Activated naive CD4-positive, alpha-beta T cell treated with anti-CD3 and anti-CD28 coated beads, Interleukin-2, amount 10 ng/mL, durations not matched to agents 7 days and 5 days (primary cell): ENCODE measurements around the gene IMP3.
"Not testable (repeated sequence)": the region's sequence is repeated elsewhere in the genome, so short reads cannot be mapped to it uniquely, and the experiment has no call there.

Source experiments
- CTCF ChIA-PET: fragments of 350-600 bp; sonication (Branson Sonifier 250); formaldehyde crosslinking; loops from one replicate; lab custom pipeline; 2021; ENCODE audit warnings: antibody characterized with exemption; lab: Charles Lee
- DNase-seq: peaks from one replicate; pipeline ENCODE4 v3.0.0-alpha.2; 2020
- H3K27ac Mint-ChIP-seq: one replicate; pipeline ENCODE4 v1.8.0; 2021; ENCODE audit warnings: mild to moderate bottlenecking, moderate library complexity, mixed read lengths
- H3K27me3 Mint-ChIP-seq: one replicate; pipeline ENCODE4 v1.8.0; 2021; ENCODE audit warnings: mild to moderate bottlenecking, mixed read lengths
- H3K36me3 Mint-ChIP-seq: one replicate; pipeline ENCODE4 v1.8.0; 2021; ENCODE audit warnings: mixed read lengths
- H3K4me1 Mint-ChIP-seq: one replicate; pipeline ENCODE4 v1.8.0; 2021; ENCODE audit warnings: mixed read lengths
- H3K4me3 Mint-ChIP-seq: one replicate; pipeline ENCODE4 v1.8.0; 2021; ENCODE audit warnings: mild to moderate bottlenecking, moderate library complexity, mixed read lengths
- H3K9me3 Mint-ChIP-seq: one replicate; pipeline ENCODE4 v1.8.0; 2021; ENCODE audit warnings: mixed read lengths

IMP3 gene

DNA sequence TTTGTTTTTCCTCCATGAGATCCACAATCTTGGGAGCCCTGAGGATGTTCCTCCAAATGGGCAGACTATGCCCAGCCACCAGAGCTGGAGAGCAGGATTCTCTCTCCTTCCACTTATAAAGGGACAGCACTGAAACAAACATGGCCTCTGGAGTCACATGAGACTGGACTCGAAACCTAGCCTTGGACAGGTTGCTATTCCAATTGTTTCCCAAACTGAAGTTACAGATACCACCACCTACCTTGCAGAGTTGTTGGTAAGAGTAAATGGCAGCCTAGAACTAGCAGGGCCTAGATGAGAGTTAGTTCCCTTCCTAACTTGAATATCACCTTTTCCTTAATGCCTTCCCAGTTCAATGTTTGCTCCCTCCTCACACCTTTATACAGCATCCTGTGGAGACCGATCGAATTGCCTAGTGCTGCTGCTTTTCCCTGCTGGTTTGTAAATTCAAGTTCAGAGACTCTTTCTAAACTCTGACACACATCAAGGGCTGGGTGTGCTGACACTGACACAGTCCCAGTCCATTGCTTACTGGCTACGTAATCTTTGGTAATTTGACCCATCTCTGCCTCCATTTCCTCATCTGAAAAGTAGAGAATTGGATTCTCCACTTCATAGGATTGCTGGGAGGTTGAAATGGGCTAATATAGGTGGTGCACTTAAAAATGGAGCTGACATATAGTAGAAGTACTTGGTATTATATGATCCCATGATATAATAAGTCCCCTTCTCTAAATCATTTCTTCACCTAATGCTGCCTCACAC lies 2.6 kb downstream of the IMP3 start:
- Mint-ChIP-seq H3K4me3 (peak overlapping the region; percentile 96), H3K27ac (peak overlapping the region; percentile 15), H3K4me1 (peaks cover 46% of the 10 kb centered on the region), H3K36me3 (peaks cover 25% of the 10 kb centered on the region), H3K9me3 (no peaks in the 10 kb centered on the region), H3K27me3 (no peaks in the 10 kb centered on the region)
- no peak for DNase-seq
- CTCF ChIA-PET = interaction anchor here (1.0 to 6.2 kb wide), 6 partner anchors 10 to 268 kb away, joined by 4 to 61 read pairs (median 15); partner anchors contain the start of genes MAN2C1, PTPN9, SNUPN and SNX33

- Mint-ChIP-seq H3K4me3 (no peak overlapping the region), H3K27ac (peak overlapping the region; percentile 14), H3K4me1 (peaks cover 40% of the 10 kb centered on the region), H3K36me3 (peaks cover 25% of the 10 kb centered on the region), H3K9me3 (no peaks in the 10 kb centered on the region), H3K27me3 (no peaks in the 10 kb centered on the region)
- CTCF ChIA-PET = interaction anchor here (0.8 to 0.9 kb wide), 2 partner anchors 38 to 127 kb away, joined by 3 to 4 read pairs; no protein-coding TSS in a partner anchor
- no peak for DNase-seq
Observed at GRCh38 chr15:75636026-75636425, 4.0 kb downstream of the IMP3 start.

DNA sequence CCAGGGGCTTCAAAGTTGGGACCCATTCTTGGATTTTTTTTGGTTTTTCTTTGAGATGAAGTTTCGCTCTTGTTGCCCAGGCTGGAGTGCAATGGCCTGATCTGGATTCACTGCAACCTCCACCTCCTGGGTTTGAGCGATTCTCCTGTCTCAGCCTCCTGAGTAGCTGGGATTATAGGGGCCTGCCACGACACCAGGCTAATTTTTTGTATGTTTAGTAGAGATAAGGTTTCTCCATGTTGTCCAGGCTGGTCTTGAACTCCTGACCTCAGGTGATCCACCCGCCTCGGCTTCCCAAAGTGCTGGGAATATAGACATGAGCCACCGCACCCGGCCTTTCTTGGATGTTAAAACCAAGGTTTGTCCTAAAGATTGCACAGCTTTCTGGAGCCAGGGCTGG lies 6.1 kb downstream of the IMP3 start:
- H3K9me3 Mint-ChIP-seq, H3K27me3 Mint-ChIP-seq, CTCF ChIA-PET, H3K4me3 Mint-ChIP-seq, H3K27ac Mint-ChIP-seq, DNase-seq: not testable (repeated sequence)
- H3K4me1 Mint-ChIP-seq = peaks cover 33% of the 10 kb centered on the region
- H3K36me3 Mint-ChIP-seq = peaks cover 18% of the 10 kb centered on the region

- peaks cover 21% of the 10 kb centered on the region for H3K4me1 Mint-ChIP-seq
- no peak overlapping the region for H3K4me3 Mint-ChIP-seq
- no peak for DNase-seq
- no peaks in the 10 kb centered on the region for H3K27me3 Mint-ChIP-seq
- H3K27ac Mint-ChIP-seq = no peak overlapping the region
- CTCF ChIA-PET = no interaction called here
- peaks cover under 1% of the 10 kb centered on the region for H3K36me3 Mint-ChIP-seq
- H3K9me3 Mint-ChIP-seq = no peaks in the 10 kb centered on the region
Observed at GRCh38 chr15:75631935-75632334, 8.1 kb downstream of the IMP3 start.

- peak within 1 kb of the TSS; percentile 87 for H3K4me3 Mint-ChIP-seq
- peaks cover 50% of the 10 kb centered on the region for H3K4me1 Mint-ChIP-seq
- CTCF ChIA-PET = interaction anchor here (0.6 to 3.2 kb wide), 6 partner anchors 12 to 597 kb away, joined by 3 to 15 read pairs (median 4); partner anchors contain the start of genes IMP3 and PTPN9
- peak; percentile 97 for DNase-seq
- H3K27me3 Mint-ChIP-seq = no peaks in the 10 kb centered on the region
- H3K36me3 Mint-ChIP-seq = peaks cover 11% of the 10 kb centered on the region
- H3K9me3 Mint-ChIP-seq = no peaks in the 10 kb centered on the region
- peak within 1 kb of the TSS; percentile 97 for H3K27ac Mint-ChIP-seq
Observed at GRCh38 chr15:75625542-75626347, 14.3 kb downstream of the IMP3 start, which contains the start of gene SNUPN. SNUPN (minus strand) TSS chr15:75625725; CDS start chr15:75621051, 4,674 bp downstream.

GRCh38 chr15:75622505-75622904 lies 17.5 kb downstream of the IMP3 start:
- no peak for DNase-seq
- H3K4me1 Mint-ChIP-seq = peaks cover 55% of the 10 kb centered on the region
- no peaks in the 10 kb centered on the region for H3K27me3 Mint-ChIP-seq
- peak overlapping the region; percentile 78 for H3K27ac Mint-ChIP-seq
- H3K36me3 Mint-ChIP-seq = peaks cover 29% of the 10 kb centered on the region
- no peaks in the 10 kb centered on the region for H3K9me3 Mint-ChIP-seq
- H3K4me3 Mint-ChIP-seq = no peak overlapping the region
- CTCF ChIA-PET = no interaction called here

- no peak for DNase-seq
- Mint-ChIP-seq H3K27me3 (no peaks in the 10 kb centered on the region), H3K4me3 (peak overlapping the region; percentile 8), H3K36me3 (peaks cover 39% of the 10 kb centered on the region), H3K9me3 (no peaks in the 10 kb centered on the region), H3K4me1 (peaks cover 42% of the 10 kb centered on the region), H3K27ac (peak overlapping the region; percentile 49)
- CTCF ChIA-PET = interaction anchor here (0.6 to 1.7 kb wide), 3 partner anchors 23 to 107 kb away, joined by 3 to 8 read pairs (median 4); partner anchors contain the start of gene PTPN9
Observed at GRCh38 chr15:75620841-75621391, 19.1 kb downstream of the IMP3 start.

DNA sequence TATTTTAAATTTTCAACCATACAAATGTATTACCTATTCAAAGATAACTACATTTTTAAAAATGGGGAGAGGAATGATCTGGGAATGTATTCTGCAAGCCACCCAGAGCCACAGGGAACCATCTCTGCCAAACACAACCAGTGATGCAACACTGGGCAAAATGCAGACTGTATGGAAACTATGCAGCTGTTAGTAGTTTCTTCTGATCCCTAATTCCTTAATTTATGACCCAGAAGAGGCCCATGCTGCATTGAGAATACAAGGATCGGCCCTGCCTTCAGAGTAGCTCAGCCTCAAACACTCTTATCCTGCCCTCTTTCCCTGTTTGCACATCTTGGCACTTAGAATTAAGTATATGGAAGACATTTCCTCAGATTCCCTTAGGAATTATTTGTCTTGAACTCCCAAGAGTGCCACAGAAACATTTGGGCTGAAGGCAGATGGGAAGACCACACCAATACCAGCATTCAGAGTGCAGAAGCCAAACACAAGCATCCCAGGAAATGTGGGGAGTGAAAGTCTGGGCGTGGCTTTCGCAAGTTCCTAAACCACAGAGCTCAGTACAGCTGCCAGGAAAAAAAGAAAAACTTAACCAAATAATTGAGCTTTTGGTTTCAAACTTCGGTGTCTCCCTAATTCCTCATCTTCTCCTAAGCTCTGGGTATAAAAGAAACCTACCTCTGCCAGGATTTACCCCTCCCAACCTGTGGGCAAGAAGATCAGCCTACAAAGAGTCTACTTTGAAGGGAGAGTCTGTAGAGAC lies 19.8 kb downstream of the IMP3 start:
- no peaks in the 10 kb centered on the region for H3K9me3 Mint-ChIP-seq
- DNase-seq = no peak
- H3K4me1 Mint-ChIP-seq = peaks cover 42% of the 10 kb centered on the region
- CTCF ChIA-PET = interaction anchor here (0.6 to 1.7 kb wide), 3 partner anchors 22 to 106 kb away, joined by 3 to 8 read pairs (median 4); partner anchors contain the start of gene PTPN9
- H3K4me3 Mint-ChIP-seq = no peak overlapping the region
- peak overlapping the region; percentile 29 for H3K27ac Mint-ChIP-seq
- H3K27me3 Mint-ChIP-seq = no peaks in the 10 kb centered on the region
- peaks cover 43% of the 10 kb centered on the region for H3K36me3 Mint-ChIP-seq

GRCh38 chr15:75616766-75617165 lies 23.3 kb downstream of the IMP3 start:
- H3K9me3 Mint-ChIP-seq = no peaks in the 10 kb centered on the region
- H3K27me3 Mint-ChIP-seq = no peaks in the 10 kb centered on the region
- no peak for DNase-seq
- CTCF ChIA-PET = interaction anchor here (0.7 kb wide), 1 partner anchor 249 kb away, joined by 3 read pairs; no protein-coding TSS in a partner anchor
- H3K4me3 Mint-ChIP-seq = no peak overlapping the region
- H3K4me1 Mint-ChIP-seq = peaks cover 22% of the 10 kb centered on the region
- H3K36me3 Mint-ChIP-seq = peaks cover 58% of the 10 kb centered on the region
- H3K27ac Mint-ChIP-seq = no peak overlapping the region

DNA sequence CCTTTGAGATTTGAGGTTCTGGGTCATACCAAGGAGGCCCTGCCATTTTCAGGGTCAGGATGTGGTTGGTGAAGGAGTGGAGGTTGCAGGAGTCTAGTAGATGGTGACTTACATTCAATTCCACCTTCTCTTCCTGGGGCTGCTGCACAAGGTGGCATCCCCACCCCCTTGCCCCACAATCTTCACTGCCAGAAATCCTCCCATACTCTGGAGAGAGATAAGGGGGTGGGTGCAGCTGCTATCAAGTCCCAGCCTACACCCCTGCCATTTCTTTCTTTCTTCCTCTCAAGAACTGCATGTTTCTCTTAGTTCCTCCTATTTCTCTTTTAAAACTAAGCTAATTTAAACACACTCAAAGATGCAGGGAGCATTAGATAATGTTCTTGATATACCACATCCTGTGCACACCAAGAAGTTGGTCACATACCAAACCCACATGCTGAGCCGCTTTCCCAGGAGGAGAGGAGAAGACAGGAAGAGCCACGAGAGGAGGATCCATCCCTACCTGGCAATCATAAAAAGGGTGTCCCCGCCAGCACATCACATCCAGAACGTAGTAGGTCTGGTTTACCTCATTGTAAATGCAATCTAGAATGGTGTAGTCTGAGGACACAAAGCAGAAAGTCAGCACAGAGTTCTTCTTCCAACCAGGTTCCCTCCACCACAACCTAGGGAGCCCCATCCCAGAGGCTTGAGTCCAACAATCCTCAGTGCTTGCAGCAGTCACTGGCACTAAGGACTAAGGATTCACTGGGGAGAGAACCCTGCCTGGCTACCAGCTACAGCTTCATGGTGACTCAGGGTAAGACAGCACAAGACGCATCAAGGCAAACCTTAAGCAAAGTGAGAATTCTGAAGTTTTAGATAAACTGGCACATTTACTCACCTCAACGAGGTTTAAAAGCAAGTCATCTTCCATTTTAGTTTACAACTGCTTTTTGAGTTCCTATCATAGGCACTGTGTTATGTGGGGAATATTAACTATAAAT lies 33.0 kb downstream of the IMP3 start:
- Mint-ChIP-seq H3K27ac (peak overlapping the region; percentile 99), H3K27me3 (no peaks in the 10 kb centered on the region), H3K4me1 (peaks cover 44% of the 10 kb centered on the region), H3K9me3 (no peaks in the 10 kb centered on the region), H3K36me3 (peaks cover 57% of the 10 kb centered on the region), H3K4me3 (peak overlapping the region; percentile 34)
- CTCF ChIA-PET = interaction anchor here (1.3 to 2.8 kb wide), 4 partner anchors 10 to 239 kb away, joined by 4 to 22 read pairs (median 4); partner anchors contain the start of genes IMP3 and PTPN9
- peak; percentile 66 for DNase-seq

DNA sequence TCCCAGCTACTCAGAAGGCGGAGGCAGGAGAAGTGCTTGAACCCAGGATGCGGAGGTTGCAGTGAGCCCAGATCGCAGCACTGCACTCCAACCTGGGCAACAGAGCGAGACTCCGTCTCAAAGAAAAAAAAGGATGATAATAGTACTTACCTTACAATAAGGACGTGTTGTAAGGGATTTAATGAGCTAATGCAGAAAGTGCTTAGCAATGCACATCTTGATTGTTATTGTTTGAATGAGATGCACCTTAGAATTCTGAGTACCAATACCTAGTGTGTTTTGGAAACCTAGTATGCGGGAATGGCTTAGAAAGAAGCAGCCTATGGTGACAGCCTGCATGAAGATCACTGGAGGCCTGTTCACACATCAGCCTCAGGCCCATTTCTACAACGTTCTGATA lies 34.0 kb downstream of the IMP3 start:
- Mint-ChIP-seq H3K9me3 (no peaks in the 10 kb centered on the region), H3K36me3 (peaks cover 59% of the 10 kb centered on the region), H3K27me3 (no peaks in the 10 kb centered on the region), H3K27ac (peak overlapping the region; percentile 99), H3K4me1 (peaks cover 47% of the 10 kb centered on the region), H3K4me3 (peak overlapping the region; percentile 34)
- DNase-seq = no peak
- CTCF ChIA-PET = interaction anchor here (1.6 to 2.8 kb wide), 3 partner anchors 9 to 238 kb away, joined by 4 to 22 read pairs (median 5); partner anchors contain the start of gene IMP3

GRCh38 chr15:75599401-75599800 lies 40.6 kb downstream of the IMP3 start:
- Mint-ChIP-seq H3K27me3 (no peaks in the 10 kb centered on the region), H3K27ac (peak overlapping the region; percentile 90), H3K36me3 (peaks cover 62% of the 10 kb centered on the region), H3K4me3 (no peak overlapping the region), H3K4me1 (peaks cover 42% of the 10 kb centered on the region), H3K9me3 (no peaks in the 10 kb centered on the region)
- CTCF ChIA-PET = interaction anchor here (0.6 to 4.5 kb wide), 4 partner anchors 35 to 231 kb away, joined by 3 to 61 read pairs (median 16); partner anchors contain the start of genes IMP3, MAN2C1 and SNX33
- DNase-seq = no peak
